NCI-H524 (cell line): ENCODE data around the gene TNFSF15.

Source experiments
- DNase-seq, 2 experiments: peaks; one replicate each; lab custom pipeline; 2025; lab: John Stamatoyannopoulos, UW

Gene TNFSF15

DNA sequence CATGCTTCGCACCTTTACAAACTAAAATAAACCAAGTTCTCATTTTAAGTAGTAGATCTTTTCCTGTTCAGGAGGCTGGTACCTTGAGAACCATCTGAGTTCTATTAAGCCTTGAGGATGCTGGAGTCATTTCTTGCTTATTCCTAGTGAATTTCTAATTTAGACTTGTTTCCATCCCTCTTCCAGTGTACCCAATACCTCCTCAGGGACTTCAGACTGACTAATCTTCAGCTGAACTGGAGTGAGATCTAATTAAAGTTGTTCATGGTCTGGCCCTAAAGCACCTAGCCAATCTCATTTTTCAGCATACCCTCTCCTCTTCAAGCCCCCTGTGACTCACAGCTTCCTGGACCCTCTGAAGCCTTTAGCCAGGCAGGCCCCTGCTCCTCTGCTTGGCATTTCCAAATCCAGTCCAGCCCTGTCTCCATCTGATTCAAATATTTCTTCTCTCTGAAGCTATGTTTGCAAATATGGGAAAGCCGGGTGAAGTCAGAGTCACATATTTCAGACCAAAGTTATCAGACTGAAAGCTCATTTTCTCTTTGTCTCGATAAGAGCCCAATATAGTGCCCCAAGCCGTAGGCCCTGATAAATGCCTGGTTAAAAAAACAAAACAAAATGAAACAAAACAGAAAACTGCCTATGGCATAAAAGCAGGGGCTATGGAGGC is 19.4 kb upstream of the TNFSF15 start:
- DNase-seq: no peak

DNA sequence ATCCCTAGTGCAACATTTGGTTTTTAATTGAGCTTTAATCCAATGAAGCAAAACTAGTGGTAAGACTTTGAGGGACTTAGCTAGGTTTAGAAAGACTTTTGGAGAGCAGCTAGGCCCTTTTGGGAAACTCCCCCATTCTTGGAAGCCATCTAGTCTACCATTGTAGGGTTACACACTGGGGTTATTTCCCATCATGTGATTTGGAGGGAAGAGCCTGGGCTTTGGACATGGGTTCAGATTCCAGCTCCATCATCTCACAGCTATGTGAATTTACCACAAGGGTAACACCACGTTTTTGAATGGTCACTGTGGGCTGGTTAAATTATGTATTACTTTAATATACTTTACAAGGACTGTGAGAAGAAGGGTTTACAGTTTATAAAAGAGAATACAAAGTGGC is 18.3 kb upstream of the TNFSF15 start:
- no peak for DNase-seq

DNA sequence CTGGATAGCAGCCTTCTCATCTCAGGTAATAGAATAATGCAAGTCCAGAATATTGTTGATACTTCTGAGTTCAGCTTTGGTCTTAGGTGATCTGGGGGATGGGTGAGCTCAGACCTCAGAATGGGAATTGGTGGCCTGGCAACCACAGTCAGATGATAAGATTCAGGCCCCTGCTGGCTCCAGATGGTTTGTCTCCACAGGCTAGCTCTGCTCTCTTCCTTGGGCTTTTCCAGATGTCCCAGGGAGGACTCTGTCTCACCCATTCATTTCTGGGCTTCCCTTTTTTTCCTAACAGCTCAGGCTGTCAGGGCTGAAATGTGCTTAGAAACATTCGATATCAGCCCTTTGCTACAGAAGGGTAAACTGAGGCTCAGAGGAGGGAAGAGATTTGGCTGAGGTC is 17.6 kb upstream of the TNFSF15 start:
- no peak for DNase-seq

DNA sequence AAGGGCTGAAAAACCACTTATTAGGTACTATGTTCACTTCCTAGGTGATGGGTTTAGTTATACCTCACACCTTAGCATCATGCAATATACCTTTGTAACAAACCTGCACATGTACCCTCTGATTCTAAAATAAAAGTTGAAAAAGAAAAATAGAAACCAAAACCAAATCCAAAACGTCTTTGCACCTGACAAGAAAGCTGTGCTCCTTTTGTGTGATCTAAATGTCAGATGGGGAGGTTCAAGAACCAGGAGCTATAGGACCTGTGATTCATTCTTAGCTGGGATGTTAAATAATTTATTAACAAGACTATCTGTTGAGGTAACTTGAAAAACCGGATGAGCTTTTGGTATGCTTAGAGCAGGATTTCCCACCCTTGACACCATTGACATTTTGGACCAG is 16.9 kb upstream of the TNFSF15 start:
- DNase-seq: no peak

DNA sequence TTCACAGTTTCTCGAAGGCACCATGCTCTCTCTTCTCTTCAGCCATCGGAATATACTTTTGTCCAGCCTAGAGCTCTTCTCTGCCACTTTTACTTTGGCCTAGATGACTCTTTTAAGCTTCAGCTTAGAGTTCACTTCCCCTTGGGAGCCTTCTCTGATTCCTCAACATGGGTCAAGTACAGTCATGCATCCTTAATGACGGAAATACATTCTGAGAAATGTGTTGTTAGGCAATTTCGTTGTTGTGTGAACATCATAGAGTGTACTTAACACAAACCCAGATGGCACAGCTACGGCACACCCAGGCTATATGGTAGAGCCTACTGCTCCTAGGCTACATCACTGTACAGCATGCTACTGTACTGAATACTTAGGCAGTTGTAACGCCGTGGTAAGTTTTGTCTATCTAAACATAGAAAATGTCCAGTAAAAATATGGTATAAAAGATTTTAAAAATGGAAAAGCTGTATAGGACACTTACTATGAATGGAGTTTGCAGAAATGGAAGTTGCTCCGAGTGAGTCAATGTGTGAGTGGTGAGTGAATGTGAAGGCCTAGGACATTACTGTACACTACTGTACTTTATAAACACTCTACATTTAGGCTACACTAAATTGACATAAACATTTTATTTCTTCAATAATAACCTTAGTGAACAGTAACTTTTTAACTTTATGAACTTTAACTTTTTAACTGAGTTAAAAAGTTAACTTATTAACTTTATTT is 15.1 kb upstream of the TNFSF15 start:
- no peak for DNase-seq

DNA sequence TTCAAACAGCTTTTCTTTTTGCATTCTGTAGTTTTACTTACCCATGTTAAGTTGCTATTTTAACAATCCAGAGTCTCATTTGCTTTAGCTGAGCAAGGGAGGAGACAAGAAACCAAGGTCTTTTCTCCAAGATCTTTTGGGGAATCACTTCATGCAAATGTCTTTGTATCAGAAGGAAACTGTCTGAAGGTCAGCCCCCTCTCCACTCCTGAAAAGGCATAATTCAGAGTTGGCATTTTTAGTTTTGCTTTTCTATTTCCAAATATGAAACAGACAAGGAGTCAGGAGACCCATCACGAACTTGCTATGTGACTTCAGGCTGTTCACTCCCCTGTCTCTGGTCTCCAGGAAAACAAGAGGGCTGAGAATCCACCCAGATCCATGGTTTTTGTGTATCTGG is 12.3 kb upstream of the TNFSF15 start:
- DNase-seq: no peak

DNA sequence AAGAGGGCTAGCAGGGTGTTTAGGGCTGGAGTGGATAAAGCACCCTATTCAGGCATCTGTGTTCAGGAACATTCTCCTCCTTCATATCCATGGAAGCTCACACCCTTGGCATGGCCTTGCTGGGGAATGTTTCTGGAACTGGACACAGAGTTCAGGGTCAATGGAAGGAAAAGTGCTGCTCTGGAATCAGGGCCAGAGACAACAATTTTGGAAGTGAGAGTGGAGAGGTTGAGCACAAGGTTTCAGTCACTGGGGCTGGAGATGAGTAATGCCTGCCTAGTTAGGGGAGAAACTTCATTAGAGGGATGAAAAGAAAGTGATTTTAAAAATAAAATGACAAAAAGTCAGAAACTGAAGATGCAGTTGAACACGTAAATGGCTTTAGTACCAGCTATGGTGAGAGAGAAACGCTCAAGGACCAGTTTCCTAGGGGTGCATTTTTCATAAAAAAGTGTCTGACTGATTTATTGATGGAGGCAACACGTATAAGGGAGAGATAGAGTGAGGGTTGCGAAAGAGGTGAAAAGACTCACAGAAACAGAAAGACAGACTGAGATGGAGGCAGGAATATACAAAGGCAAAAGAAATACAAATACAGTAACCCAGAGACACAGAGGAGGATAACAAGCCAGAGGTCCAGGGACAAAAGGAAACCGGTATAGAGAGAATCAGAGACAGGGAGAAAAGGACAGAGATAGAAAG is 8.0 kb upstream of the TNFSF15 start:
- DNase-seq: no peak

DNA sequence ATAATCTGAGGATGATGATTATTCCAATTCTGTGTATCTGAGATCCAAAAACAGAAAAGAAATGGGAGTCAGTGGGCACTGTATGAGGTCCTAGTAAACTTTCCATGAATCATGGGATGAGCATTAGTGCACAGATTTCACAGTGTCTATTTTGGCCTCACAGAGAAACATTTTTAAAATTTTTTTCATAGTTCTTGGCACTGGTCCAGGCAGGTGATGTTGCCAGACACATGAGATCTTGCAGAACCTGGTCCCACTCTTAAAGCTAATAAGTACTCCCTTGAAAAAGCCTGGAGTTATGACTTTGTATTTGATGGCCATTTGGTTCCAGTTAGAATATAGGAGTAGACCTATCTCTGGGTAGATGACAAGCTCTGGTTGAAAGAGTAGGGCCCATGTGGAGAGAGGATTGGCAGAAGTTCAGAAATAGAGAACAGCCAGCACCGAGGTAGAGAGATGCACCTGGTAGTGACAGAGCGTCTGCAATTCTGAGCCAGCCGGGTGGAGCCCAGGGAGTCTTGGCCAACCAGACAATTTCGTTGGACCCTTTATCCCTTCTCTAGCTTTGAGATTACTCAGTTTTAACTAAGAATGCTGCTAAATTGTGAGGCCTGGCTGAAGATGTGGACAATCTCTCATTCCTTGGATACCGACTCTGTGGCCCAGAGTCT is 6.3 kb upstream of the TNFSF15 start:
- DNase-seq: no peak

DNA sequence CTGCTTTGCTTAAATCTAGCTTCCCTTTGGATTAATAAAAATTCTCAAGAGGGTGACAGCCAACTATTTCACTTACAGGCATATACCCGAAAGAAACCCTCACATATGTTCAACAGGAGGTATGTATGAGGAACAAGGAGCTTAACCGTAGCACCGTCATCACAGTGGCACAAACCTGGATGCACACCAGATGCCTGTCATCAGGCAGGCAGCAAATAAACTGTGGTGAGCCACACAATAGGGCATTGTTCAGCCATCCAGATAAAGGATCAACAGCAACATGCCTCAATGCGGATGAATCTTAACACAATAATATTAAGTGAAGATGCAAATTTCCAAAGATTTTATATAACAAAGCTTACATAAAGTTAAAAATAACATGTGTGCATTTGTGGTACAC is 5.5 kb upstream of the TNFSF15 start:
- peak in 1 of 2 experiments; percentile 8 for DNase-seq

DNA sequence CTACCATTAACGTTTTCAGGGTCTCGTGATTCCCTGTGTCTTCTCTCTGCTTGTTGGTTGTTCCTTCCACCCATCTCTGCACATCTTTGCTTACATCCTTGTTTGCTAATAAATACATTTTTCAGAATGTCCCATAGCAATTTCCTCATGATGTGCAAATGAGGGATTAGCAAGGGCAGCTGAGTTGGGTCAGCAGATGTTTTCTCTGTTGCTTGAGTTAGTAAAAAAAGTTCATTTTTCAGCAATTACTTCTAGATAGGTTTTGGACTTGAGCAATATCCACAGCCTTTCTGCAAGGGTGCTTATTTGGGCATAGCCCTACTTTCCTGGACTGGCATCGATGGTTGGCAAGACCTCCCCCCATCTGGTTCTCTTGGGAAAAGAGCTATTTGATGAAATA is 4.8 kb upstream of the TNFSF15 start:
- no peak for DNase-seq

DNA sequence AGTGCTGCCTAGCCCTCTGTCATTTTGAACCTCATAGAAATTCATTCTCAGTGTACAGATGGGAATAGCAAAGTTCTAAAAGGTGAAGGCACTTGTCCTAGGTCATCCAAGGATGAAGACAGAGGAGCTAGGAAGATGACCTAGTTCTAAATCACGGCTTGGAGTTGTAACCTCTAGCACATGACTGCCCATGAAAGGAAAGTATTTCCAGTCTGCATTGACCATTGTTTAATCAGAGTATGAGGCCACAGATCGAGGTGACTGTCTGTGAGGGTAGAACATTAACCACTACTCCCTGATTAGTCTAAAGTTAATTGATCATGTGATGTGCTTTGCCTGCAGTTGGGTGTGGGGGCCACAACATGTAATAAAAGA is 674 bp upstream of the TNFSF15 start:
- DNase-seq: no peak

DNA sequence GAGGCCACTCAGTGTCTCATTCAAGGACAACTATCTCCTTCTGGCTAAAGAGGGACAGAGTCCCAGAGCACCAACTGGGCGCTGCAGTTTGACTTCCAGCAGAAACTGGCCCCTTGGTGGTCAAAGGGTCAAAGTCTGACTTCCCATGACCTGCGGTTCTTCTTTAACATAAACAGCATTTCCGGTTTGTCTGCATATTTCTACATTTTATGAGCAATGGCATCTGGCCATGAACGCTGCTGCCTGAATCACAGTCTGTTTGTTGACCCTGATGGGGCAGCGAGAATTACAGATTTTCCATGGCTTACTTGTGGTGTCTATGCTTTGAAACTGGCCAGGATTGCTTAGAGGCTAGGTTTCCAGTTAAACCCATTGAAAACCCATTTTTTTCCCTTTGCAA is 1.3 kb downstream of the TNFSF15 start:
- no peak for DNase-seq

DNA sequence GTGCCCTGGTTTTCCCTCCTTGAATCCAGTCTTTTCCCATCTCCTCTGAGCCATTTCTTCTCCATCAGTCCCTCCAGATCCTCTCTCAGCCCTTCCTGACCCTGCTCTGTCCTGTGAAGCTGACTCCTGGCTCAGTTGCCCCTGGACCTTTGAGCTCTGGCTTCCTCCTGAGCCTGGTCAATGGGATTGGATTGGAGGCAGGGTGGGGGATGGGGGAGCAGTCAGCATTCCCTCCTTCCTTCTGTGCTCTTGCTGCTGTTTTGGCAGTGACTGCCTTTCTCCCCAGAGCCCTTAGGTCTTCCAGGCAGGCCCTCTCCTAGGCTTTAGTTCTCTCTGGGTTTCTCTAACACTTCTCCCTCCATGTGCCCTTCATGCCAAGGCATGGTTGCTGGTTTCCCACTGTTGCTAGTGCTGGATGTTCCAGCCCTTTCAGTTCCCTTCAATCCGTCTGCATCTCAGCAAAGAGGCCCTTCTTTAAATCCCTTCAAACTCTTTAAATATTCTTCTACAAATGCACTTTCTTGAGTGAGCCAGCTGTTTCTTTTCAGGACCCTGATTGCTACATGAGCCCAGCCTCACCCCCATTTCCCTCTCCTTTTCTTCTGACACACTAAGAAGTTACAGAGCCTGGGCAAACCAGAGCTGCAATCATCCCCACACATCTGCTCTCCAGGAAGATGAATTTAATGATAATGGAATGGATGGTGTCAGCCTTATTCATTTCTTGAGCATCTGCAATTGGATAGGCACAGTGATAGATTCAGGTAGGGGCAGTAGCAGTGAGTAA is 2.2 kb downstream of the TNFSF15 start:
- DNase-seq: no peak

DNA sequence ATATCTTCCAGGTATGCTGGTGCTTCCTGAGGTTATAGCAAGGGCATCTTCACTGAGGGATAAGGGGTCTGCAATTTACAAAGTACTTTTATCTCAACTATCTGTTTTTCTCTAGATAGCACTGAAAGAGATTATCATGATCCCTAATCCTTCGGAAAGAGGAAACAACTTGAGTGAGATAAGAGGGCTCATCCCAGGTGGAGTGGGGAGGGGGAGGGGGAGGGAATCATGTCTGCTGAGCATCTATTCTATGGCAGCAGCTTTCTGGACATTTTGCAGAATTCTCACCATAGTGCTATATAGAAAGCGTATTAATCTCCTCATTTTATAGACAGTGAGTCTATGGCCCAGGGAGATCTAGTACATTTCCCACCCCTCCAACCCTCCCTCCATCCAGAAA is 5.9 kb downstream of the TNFSF15 start:
- DNase-seq: peak; percentile 37 to 63

DNA sequence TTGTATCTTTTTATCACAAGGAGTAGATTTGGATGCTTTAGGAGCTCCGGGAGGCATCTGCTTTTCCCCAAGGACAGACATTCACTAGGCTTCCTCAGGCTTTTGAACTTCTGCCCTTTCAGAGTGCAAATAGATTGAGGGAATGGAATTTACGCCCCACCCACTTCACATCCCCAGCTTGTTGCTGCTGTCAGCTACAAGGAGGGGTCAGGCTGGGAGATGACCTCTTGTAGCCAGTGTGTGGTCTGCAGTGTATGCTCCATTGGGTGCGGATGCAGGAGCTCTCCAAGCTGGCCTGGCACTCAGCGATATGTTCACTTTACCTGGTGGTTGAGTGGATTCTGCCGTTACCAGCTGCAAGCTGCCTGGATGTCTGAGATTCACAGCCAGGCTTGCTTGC is 6.4 kb downstream of the TNFSF15 start:
- DNase-seq: peak in 1 of 2 experiments; percentile 52

DNA sequence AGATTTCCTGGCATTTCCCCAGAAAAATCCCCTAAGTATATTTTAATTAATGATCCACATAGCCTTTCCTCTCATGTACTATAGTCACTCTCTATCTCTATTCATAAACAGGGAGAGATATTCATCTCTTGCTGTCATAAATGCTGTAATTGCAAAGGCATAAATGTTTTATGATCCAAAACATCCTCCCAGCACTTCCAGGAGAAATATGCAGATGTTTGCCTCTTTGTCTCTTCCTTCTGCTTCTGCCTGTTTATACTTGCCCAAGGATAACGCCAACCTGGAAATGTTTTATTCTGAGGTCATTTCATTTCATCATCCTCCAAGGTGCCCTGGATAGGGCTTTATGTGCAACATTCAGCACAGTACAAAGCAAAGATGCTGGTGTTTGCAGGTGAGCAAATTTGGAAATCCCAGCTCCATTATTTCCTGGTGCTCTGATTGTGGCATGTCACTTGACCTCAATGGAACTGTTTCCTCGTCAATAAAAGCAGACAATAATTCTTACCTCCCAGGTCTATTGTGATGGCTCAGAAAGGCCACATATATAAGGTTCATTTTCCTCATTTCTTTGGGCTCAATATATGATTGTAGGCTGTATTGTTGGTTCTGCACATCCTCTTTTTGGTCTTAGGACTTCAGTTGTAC is 6.9 kb downstream of the TNFSF15 start:
- no peak for DNase-seq

DNA sequence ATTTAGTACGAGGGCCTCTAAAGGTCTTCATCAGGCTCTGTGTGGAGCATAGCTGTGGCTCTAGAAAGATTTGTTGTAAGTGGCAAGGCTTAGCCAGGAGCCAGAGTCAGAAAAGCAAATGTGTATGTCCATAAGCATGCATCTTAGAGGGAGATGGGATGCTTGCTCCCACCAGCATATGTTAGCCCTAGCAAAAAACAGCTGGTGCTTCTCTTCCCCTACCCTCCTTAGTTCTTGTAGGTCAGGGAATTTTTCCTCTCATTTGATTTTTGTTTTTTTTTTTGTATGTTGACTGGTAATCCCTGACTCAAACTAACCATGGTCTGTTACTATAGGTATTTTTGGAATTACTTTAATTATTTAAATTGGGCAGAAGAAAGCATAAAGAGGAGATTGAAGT is 7.7 kb downstream of the TNFSF15 start:
- no peak for DNase-seq

DNA sequence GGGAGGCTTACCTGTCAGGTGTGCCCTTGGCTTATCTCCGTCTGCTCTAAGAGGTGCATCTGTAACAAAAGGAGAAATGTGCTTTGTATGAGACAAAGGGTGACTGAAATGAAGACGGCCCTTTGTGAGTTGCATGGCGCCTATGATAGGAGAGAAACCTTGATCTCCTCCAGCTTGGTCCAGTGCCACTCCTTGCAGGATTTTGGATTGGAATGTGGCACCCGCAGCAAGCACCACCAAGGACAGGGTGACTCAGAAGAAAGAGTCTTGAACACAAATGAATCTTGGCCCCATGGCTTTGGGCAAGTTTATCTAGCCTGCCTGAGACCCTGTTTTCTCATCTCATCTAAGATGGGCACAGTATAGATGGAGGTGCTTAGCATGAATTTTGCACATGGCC is 13.4 kb downstream of the TNFSF15 start:
- no peak for DNase-seq

DNA sequence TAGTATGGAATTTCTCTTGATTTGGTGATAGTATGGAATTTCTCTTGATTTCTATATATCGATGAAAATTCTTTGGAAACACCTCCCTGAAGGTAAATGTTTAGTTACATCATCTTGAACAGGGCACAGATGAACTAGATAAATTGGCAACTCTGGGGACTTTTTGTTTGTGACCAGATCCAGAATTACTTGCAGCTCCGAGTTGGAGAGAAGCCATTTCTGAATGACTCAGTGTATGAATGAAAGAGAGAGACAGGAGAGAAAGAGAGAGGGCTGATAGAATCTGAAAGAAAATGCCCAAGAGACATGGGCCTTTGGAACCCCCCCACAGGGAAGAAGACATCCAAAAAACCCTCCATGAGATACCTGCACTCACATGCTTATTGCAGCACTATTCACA is 14.1 kb downstream of the TNFSF15 start:
- DNase-seq: no peak

DNA sequence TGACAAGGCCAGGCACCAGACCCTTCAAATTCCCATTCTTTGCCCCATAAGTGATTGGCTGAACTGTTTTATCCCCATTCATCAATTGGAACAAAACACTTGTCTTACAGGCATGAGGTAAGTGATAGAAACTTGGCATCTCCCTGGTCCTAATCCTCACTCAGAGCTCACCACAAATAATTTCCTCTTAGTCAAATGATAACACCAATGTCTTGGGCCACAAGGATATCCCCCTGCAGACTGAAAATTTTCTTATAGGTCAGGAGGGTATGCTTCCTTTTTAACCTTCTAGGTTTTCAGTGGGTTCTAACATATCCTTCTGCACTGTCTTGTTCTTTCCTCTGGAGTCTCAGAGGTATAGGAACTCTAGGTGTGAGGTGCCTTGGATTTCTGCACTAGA is 14.5 kb downstream of the TNFSF15 start:
- DNase-seq: no peak

DNA sequence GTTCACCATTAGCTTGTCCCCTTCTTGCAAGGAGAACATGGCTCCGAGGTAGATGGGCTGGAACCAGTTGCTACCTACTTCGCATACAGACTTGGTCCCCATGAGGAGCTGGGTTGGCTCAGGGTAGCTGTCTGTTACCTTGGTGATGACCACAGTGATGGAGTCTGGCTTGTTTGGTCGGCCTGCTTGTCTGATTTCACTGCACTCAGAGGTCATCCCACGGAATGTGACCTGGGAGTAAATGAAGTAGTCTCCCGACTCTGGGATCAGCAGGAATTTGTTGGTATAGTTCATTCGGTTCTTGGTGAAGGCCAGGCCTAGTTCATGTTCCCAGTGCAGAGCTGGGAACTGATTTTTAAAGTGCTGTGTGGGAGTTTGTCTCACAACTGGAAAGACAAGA is 15.3 kb downstream of the TNFSF15 start:
- DNase-seq: no peak

DNA sequence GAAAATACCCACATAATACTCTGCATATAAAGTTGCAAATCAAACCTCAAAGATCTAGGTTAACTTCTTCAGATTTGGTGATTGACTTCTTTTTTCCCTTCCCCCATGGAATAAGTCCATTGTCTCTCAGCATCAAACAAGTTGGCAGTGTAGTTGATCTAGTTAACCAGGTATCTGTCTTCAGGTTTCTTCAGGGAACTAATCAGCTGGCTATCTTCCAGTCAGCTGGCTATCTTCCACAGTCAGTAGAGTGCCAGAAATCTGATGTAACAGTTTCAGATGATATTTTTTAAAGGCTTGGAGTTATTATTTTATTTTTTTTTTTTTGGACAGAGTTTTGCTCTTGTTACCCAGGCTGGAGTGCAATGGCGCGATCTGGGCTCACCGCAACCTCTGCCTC is 16.8 kb downstream of the TNFSF15 start:
- DNase-seq: no peak
